SK-N-SH treated with all-trans-retinoic acid at 6 μM for 48 hours (cell line): ENCODE results near the gene CPB1.

Experiments used
- BACH2 ChIP-seq: fragments of 250-450 bp; sonication (Bioruptor Pico); IDR thresholded peaks from 2 replicates; pipeline ENCODE4 v1.9.0; 2021; ENCODE audit warnings: mild to moderate bottlenecking, borderline replicate concordance
- ESRRG ChIP-seq: fragments of 250-450 bp; sonication (Bioruptor Pico); IDR thresholded peaks from 2 replicates; pipeline ENCODE4 v1.6.1; 2021; ENCODE audit warnings: mild to moderate bottlenecking
- OSR1 ChIP-seq: fragments of 250-450 bp; sonication (Bioruptor Pico); IDR thresholded peaks from 2 replicates; pipeline ENCODE4 v1.8.0; 2022; ENCODE audit warnings: moderate library complexity, mild to moderate bottlenecking, inconsistent platforms
- PATZ1 ChIP-seq: fragments of 250-450 bp; sonication (Bioruptor Pico); IDR thresholded peaks from 2 replicates; pipeline ENCODE4 v1.8.0; 2020; ENCODE audit warnings: mild to moderate bottlenecking, moderate library complexity, borderline replicate concordance
- PPARA ChIP-seq: fragments of 250-450 bp; sonication (Bioruptor Pico); IDR thresholded peaks from 2 replicates; pipeline ENCODE4 v1.5.0; 2020; ENCODE audit warnings: mild to moderate bottlenecking, borderline replicate concordance
- RARB ChIP-seq: fragments of 250-450 bp; sonication (Bioruptor Pico); IDR thresholded peaks from 2 replicates; pipeline ENCODE4 v1.8.0; 2021; ENCODE audit warnings: mild to moderate bottlenecking, moderate library complexity
- TSHZ2 ChIP-seq: fragments of 250-450 bp; sonication (Bioruptor Pico); IDR thresholded peaks from 2 replicates; pipeline ENCODE4 v1.5.0; 2020; ENCODE audit warnings: mild to moderate bottlenecking, moderate library complexity
- ZFP3 ChIP-seq: fragments of 250-450 bp; sonication (Bioruptor Pico); IDR thresholded peaks from 2 replicates; pipeline ENCODE4 v1.5.0; 2020; ENCODE audit warnings: mild to moderate bottlenecking, moderate library complexity
- ZFP30 ChIP-seq: fragments of 450-650 bp; formaldehyde crosslinking; IDR thresholded peaks from 2 replicates; pipeline ENCODE4 v1.5.0; 2022; ENCODE audit warnings: mild to moderate bottlenecking, moderate library complexity
- TF ChIP-seq, protein P1 (sequence below): fragments of 250-450 bp; sonication (Bioruptor Pico); IDR thresholded peaks from 2 replicates; pipeline ENCODE4 v1.5.1; 2020; ENCODE audit warnings: low read depth, mild to moderate bottlenecking, moderate library complexity

DNA sequence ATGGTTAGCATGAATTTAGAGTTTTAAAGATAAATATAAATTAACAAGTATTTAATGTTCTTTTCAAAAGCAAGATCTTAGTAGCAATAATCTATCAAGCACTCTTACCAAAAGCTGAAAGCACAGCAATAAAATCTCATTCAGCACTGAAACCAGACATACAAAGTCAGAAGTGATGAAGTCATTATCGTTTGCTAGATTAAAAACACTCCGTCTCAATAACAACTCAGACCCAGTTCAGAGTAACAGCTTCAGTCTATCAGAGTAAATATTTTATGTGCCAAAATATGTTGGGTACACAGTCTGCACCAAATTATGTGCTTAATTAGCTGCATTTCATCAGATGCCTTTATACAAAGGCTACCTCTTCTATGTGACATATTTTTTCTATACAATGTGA is 79.1 kb downstream of the CPB1 start:
- TF ChIP-seq PATZ1 (no peak), ZFP30 (CRISPR knock-in tag) (no peak), OSR1 (no peak), PPARA (CRISPR knock-in tag) (no peak), BACH2 (CRISPR knock-in tag) (no peak), RARB (no peak), ESRRG (CRISPR knock-in tag) (no peak), ZFP3 (no peak), TSHZ2 (no peak)
- TF ChIP-seq, protein P1, sequence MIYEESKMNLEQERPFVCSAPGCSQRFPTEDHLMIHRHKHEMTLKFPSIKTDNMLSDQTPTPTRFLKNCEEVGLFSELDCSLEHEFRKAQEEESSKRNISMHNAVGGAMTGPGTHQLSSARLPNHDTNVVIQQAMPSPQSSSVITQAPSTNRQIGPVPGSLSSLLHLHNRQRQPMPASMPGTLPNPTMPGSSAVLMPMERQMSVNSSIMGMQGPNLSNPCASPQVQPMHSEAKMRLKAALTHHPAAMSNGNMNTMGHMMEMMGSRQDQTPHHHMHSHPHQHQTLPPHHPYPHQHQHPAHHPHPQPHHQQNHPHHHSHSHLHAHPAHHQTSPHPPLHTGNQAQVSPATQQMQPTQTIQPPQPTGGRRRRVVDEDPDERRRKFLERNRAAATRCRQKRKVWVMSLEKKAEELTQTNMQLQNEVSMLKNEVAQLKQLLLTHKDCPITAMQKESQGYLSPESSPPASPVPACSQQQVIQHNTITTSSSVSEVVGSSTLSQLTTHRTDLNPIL (CRISPR knock-in tag): no peak
